Ecto neural progenitor cell (in vitro differentiated cells): ENCODE data around the gene BAZ1B.
"Not testable (repeated sequence)": the region's sequence is repeated elsewhere in the genome, so short reads cannot be mapped to it uniquely, and the experiment has no call there.

Experiments
- DNase-seq: peaks from one replicate; pipeline ENCODE4 v3.0.0-alpha.2; 2018; ENCODE audit warnings: low spot score

BAZ1B gene

DNA sequence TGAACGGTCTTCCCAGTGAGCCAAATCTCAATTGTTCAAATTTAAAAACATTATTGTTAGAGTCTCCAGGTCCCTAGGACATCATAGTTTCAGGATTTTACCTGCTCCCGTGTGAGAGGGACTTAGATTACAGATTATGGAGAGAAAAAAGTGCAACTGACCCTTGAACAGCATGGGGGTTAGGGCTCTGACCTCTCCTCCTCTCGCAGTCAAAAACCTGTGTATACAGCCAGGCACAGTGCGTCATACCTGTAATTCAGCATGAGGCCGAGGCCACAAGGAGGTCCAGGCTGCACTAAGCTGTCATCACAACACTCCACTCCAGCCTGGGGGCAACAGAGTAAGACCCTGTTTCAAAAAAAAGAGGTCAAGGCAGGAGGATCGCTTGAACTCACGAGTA lies 25.5 kb downstream of the BAZ1B start:
- DNase-seq, result no peak

DNA sequence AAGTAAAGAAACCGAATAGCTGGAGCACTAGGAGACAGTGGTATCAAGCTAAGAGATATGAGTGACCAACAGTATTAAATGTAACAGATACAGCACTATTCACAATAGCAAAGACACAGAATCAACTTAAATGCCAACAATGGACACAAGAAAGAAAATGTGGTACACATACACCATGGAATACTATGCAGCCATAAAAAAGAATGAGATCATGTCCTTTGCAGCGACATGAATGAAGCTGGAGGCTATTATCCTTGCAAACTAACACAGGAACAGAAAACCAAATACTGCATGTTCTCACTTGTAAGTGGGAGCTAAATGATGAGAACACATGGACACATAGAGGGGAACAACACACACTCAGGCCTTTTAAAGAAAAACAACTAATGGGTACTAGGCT lies 26.6 kb downstream of the BAZ1B start:
- not testable (repeated sequence) for DNase-seq

DNA sequence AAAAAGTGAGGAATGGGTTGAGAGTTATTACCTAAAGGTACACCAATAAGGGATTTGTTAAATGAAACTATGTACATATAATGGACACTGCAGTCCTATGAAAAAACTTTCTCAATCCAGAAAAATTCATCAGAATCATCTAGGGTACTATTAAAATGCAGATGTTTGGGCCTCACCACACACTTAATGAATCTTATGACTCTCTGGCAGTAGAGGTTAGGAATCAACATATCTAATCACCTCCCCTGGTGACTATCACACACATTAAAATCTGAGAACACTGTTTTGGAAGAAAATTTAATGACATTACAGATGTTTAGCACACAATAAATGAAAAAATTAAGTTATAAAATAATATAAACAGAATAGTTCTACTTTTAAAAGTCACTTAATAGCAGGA lies 32.1 kb downstream of the BAZ1B start:
- DNase-seq, result no peak

DNA sequence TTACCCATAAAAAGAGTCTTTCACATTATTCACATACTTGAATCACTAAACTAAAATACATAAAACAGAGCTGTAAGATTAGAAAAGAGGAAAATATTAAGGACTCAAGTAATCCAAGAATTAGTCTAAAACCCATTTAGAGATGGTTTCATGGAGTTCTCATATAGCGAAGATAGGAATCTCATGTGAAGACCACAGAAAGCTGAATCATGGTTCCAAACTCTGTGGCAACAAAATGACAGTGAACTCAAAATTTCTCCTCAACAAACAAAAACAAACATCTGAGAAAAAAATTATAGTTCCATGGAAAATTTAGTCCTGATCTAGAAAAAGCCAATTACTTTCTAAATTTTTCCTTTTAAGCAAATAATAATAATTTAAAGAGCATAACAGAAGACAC lies 34.6 kb downstream of the BAZ1B start:
- no peak for DNase-seq

DNA sequence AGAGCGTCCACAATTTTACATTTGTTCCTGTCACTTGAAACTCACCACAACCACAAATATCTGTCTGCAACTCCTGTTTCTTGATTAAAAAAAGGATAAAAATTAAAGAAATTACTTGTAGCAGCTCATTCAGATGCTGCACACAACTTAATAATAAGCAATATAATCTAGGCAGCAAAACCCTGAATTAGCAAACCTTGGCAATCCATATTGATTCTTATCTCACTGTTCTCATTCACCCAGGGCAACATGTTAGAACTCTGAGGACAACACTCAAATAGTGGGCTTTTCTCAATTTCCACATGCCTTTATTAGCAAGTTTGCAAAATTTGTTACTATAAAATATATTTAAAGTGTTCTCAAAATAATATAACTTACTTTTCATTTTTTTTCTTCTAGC lies 38.9 kb downstream of the BAZ1B start:
- no peak for DNase-seq

DNA sequence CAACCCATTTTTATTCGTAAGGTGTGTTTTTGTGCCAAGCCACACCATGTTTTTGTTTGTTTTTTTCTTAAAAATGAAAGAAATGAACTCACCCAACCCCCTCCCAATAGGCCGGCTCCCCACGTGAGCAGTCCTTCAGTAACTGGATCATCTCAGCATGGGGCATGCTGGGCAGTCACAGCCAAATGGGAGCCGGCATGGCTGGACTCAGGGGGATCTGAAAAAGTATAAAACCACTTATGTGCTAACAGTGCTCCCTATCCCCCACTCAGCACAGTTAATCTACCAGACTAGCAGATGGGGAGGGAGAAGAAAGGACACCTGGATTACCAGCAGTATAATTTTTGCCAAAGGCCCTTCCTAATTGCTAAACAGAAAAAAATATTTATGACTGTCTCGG lies 39.3 kb downstream of the BAZ1B start:
- DNase-seq, result no peak

DNA sequence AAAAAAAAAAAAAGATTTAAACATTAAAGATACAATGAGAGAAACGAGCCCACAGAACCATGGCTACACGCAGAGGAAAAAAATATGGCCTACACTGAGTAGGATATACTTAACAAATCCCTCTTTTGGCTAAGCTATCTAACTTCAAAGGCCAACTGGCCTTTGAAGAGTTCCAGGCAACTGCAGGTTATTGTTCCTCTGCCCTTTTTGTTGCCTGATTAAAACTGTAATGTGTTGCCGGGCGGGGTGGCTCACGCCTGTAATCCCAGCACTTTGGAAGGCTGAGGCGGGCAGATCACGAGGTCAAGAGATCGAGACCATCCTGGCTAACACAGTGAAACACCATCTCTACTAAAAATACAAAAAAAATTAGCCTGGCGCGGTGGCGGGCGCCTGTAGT lies 40.6 kb downstream of the BAZ1B start:
- not testable (repeated sequence) for DNase-seq

DNA sequence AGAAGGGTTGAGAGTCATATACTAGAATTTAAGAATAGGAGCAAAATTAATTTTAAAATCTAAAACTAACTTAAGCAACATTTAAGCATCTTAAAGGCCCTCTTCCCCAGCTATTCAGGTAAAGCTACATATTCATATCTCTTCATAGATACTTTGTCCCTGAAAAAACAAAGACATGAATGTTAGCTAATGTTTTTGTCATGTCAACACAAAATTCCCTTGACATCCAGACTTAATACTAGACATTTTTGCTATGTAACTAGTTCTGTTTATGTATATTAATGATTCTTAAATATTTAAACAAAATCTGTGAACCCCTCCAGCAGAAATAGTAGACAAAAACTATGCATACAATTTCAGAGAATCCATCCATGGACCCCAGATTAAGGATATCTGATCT lies 43.5 kb downstream of the BAZ1B start:
- DNase-seq, result no peak

DNA sequence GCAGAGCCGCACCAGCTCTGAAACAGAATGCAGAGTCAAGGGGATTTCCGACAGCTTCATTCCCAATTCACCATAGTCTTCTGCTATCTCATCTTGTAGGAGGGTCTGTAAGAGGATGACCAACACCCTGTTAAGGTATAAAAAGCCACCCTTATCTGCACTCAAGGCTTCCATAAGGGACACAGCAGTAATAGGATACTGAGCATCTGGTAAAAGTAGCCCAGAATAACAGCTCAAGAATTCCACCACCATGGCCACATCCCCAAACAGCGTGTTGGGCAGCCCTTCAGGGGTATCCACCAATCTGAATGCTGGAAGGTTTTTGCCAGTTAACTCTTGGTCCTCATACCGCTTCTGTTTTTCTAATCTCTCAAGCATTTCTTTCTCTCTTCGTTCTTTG lies 44.7 kb downstream of the BAZ1B start:
- DNase-seq, result no peak

DNA sequence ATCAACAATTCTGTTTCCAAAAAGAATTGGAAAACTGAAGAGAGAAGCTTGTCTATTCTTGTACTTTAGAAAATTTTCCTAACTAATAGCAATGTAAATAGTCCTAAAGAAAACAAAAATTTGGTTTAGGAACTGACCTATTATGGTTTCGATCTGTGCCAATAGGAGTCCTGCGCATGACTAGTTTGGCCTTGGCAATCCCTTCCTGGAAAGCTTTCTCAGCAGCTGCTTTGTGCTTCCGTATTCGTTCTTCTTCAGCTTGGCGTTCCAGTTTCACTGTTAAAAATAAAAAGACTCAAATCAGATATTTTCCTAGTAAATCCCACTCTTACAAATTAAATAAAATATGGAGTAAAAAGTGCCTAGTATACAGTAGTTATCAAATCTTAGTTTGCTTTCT lies 51.9 kb downstream of the BAZ1B start:
- no peak for DNase-seq

DNA sequence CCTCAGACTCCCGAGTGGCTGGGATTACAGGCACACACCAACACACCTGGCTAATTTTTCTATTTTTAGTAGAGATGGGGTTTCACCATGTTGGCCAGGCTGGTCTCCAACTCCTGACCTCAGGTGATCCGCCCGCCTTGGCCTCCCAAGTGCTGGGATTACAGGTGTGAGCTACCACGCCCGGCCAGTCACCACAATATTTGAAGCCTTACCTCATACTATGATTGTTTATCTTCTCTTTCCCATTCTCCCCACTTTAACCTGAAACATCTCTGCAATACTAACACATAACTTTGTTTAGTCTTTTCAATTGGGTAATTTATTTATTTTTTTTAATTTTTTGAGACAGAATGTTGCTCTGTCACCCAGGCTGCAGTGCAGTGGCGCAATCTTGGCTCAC lies 55.0 kb downstream of the BAZ1B start:
- not testable (repeated sequence) for DNase-seq

DNA sequence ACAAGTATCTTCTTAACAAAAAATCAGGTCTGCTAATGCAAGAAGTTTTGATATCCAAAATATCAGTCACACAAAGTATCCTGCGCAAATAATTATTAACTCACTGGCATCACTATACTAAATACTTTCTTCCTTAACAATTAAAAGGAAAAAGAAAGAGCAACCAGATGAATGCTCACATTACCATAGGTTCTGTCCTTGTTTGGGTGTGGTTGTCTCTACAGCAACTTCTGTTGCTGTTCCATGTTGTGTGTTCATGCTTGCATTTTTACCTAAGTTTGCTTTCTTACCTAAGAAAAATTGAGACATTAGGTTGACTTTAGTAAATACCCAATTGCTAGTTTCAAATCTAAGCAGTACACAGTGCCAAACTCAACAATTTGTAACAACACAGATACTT lies 56.0 kb downstream of the BAZ1B start:
- DNase-seq, result no peak

DNA sequence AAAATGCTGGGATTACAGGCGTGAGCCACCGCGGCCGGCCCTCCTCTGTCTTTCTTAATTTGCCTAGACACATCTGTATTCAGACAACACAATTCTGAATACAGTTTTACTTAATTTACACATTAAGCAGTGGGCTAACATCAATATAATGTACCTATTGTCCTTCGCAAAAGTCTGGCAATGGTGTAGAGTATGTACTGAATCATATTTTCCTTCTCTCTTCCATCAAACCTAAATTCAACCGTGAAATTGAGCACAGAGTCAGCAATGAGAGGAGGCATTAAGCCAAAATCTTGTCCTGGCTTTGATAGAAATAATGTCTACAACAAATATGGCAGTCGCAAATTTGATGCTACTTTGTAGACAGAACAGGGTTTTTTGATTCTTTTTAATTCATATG lies 58.1 kb downstream of the BAZ1B start:
- no peak for DNase-seq

DNA sequence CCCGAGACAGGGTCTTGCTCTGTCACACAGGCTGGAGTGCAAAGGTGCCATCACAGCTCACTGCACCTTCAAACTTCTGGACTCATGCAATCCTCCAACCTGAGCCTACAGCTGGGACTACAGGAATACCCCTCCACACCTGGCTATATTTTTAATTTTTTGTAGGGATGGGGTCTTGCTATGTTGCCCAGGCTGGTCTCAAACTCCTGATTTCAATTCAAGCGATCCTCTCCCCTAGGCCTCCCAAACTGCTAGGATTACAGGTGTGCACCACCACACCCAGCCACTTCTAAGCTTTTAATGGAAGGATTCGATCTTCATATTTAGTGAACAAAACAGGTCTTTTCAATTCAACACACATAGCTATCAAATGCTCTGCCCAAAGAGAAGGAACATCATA lies 58.8 kb downstream of the BAZ1B start:
- DNase-seq, result no peak

DNA sequence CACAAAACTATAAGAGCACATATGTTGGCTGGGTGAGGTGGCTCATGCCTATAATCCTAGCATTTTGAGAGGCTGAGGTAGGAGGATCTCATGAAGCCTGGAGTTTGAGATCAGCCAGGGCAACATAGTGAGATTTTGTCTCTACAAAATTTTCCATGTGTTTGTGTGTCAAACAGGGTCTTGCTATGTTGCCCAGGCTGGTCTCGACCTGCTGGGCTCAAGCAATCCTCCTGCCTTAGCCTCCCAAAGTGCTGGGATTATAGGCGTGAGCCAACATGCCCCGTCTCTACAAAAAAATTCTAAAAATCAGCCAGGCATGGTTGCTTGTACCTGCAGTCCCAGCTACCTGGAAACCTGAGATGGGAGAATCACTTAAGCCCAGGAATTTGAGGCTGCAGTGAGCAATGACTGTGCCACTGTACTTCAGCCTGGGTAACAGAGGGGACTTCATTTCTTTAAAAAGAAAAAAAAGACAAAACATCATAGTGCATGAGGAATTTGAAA lies 60.3 kb downstream of the BAZ1B start:
- no peak for DNase-seq

DNA sequence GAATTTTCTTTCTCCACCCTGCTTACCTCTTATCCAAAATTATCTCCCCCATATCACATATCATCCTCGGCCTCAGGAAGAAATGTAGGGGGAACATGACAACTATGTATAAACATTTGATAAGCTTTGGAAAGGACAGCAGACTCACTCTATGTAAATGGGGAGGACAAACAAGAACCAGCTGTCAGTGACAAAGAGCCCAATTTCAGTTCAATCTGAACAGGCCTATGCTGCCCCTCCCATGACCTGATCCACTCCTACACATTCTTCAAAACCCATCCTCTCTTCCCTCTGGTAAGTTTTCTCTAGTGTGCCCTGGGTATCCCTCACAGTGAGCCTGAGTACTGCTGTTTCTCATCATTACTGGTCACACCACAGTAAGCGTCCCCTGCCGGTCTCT lies 67.7 kb downstream of the BAZ1B start:
- no peak for DNase-seq

DNA sequence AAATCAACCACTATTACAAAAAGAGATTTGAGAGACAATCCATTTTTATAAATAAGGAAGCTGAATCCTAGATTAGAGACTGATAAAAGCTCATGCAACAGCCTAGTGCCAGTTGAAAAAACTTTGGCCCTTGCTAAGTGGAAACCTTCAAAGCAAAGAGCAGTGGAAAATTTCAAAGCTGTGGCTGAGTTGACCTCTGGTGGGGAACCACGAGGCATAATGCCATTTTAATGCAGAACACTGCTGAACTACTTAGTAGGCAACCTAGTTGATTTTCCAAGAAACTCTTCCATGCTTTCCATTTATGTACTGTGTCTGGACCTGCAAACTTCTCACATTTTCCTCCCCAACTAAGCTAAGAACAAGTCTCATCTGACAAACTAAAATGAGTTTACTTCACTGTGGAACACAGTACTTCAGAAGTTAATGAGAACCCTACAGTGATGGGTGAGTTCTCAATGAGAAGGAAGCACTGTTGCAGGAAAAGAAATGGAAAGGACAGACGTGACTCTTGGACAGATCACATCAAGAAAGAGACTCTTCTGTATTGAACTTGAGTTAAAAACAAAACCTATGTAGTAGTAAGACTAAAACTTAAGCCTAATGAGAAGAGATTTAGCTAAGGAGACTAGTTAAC lies 69.0 kb downstream of the BAZ1B start:
- no peak for DNase-seq

DNA sequence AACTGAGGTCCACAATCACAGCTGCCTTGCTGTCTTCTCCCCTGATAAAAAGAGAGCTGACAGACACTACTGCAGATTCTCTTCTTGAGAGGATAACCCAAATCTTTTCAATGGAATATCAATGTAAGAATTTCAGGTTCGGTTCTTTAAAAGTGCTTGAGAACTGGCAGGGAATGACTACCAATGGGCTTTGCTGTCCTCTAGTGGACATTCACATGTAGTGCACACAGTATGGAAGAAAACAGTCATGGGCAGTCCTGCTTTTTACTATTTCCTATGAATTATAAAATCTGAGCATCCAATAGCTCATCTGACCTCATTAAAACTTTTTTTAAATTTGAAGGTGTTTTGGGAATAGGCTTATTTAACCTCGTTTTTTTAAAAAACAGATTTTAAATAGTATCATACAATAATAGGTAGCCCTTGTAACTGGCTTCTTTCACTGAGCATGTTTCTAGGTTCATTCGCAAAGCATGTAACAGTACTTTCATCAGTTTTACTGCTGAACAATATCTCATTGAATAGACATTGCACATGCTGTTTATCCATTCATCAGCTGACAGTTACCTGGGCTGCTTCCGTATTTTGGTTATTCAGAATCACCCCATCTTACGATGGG lies 70.2 kb downstream of the BAZ1B start:
- no peak for DNase-seq

DNA sequence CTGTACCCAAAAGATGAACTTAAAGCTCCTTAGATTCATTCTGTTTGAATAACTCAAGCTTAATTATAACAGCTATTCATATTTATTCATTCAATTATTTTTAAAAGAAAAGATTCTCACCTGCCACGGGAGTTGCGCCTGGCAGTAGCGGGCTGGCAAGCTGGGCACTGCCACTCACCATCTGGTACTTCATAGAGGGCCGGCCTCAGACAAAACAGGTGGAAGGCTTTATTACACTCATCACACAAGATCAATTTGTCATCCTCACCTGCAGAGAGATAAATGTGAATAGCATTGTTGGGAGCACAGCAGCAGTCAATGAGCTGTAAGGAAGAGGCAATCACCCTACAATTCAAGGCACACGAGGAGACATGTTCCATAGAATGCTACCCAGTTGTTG lies 72.7 kb downstream of the BAZ1B start:
- DNase-seq, result no peak

DNA sequence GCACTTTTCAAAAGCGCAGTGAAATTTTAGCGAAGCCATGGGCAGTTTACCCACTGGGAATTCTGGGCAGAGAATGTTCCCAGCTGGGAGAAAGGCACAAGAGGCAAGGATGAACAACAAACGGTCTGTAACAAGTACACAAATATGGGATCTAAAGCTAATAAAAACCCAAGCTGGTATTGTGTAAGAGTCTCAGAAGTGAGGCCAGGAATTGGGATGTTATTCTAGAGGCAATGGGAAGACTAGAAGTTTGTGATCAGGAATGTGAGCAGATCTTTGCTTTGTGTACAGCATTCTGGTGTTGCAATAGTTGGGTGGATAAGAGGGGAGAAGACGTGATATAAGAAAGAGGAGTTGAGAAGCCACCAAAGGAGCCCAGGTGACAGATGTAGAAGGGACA lies 73.5 kb downstream of the BAZ1B start:
- no peak for DNase-seq

DNA sequence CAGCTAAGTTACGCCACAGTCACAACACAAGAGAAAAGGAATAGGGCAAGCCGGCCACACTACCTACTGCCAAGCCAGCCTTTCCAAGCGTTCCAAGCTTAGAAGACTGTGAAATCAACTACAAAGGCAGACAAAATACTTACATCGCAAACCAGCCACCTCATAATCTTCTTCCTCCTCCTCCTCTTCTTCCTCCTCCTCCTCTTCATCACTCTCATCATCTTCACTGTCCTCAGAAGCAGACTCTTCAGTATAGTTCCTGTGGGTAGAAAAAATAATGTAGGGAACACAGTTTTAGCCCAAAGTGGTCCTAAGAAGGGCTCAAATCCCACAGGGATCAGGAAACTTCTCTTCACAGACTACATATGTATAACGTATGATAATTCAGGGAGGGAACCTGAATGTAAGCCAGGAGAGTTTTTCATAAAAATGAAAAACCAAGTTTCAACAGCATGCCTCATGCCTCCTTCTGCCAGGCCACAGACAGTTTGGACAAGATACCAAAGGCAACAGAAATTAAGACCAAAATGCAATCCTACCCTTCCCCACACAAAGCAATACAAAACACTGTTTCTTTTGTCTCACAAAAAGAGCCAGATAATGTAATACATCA lies 74.9 kb downstream of the BAZ1B start:
- no peak for DNase-seq

DNA sequence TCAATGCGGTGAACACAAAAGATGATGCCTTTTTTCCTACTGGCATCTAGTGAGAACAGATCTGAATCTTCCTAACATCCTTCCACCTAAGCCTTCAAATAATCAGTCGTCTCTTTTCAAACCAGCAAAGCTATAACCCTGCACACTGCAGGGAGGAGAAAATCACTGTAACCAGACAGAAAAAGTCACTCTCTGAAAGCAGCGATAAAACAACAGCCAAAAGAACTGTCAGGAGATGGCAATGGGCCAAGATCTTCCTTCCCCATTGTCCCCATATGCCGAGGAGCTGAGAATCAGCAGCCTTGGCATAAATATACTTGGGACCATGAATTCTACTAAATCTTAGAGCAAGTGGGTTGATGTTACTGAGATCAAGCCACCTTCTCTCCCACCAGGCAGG lies 75.4 kb downstream of the BAZ1B start:
- DNase-seq, result no peak

DNA sequence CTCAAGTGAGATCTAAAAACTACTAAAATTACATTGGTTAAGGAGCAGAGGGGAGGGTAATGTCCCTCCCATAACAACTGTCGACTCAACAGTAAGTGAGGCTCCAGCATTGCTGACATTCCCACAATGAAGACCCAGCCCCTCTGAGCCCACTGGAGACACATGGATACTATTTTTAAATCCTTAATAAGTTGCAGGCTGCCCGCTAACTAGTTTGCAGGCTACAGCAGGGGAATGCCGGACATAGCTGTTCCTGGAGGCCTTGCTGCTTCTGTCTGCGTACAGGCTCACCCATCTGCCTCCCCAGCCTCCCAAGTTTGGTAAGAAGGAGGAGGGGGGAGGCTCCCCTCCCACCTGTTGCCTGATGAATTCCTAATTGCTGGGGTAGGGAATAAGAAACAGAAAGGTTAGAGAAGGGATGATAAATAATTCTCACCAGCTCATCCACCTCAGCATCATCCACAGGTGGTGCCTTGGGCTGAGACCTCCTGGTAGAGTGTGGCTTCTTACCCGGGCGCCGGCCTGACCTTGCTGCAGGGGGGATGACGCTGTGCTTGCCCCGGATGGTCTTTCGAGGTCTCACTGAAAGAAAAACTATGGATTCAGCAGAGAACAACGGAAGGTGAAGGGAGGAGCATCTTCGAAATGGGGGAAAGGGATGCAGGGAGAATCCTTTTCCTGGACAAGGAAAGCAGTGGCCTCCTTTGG lies 78.4 kb downstream of the BAZ1B start:
- no peak for DNase-seq
